ENCODE measurements around the gene ICAM2.

Gene ICAM2

DNA sequence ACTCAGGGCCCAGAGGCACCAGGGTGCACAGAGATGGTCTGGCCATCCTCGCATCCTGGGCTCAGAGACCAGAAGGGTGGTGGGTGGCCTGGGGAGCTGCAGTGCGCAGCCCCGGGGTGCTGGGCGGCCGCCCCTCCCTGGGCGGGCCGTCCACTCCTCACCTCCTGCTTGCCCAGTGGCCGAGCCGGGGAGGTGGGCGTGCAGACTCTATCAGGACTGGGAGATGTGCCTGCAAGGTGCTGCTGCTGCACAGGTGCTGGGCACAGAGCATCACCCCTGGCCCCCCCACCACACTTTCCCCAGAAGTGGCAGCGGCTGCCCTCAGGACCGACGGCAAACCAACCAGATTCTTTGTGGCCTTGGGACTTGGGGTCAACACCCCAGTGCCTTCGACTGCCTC, 47.6 kb downstream of the ICAM2 start, which contains the start of gene SCN4A:
SCN4A (minus strand) TSS at position 123 of the 400 bp plus-strand sequence; CDS start at position 46, 77 bp downstream.
- no peak within 1 kb of the TSS for H3K4me3 ChIP-seq (IDR thresholded peaks at IDR 0.05; ENCODE audit: insufficient read depth, low read depth, low read length)
- H3K79me2 ChIP-seq (ENCODE audit: insufficient read depth, low read depth): no peaks in the 10 kb centered on the region
- no peaks in the 10 kb centered on the region for H3K4me1 ChIP-seq (ENCODE audit: low read depth, poor library complexity, severe bottlenecking)
- H4K20me1 ChIP-seq (ENCODE audit: insufficient read depth): no peaks in the 10 kb centered on the region
- H3K4me2 ChIP-seq: no peak within 1 kb of the TSS
- H3K27ac ChIP-seq: no peak within 1 kb of the TSS
- H3K9ac ChIP-seq: no peak within 1 kb of the TSS
- no peaks in the 10 kb centered on the region; the same call in 1 of the 2 replicates for H3K27me3 ChIP-seq (ENCODE audit: insufficient read depth, low read depth)
- TF ChIP-seq, protein P1, sequence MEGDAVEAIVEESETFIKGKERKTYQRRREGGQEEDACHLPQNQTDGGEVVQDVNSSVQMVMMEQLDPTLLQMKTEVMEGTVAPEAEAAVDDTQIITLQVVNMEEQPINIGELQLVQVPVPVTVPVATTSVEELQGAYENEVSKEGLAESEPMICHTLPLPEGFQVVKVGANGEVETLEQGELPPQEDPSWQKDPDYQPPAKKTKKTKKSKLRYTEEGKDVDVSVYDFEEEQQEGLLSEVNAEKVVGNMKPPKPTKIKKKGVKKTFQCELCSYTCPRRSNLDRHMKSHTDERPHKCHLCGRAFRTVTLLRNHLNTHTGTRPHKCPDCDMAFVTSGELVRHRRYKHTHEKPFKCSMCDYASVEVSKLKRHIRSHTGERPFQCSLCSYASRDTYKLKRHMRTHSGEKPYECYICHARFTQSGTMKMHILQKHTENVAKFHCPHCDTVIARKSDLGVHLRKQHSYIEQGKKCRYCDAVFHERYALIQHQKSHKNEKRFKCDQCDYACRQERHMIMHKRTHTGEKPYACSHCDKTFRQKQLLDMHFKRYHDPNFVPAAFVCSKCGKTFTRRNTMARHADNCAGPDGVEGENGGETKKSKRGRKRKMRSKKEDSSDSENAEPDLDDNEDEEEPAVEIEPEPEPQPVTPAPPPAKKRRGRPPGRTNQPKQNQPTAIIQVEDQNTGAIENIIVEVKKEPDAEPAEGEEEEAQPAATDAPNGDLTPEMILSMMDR (conservative IDR thresholded peaks at IDR 0.05; ENCODE audit: low read depth, low read length): no peak
- no peaks in the 10 kb centered on the region for H3K36me3 ChIP-seq (ENCODE audit: insufficient read depth)
- H2AFZ ChIP-seq (ENCODE audit: low read depth): no peak within 1 kb of the TSS

DNA sequence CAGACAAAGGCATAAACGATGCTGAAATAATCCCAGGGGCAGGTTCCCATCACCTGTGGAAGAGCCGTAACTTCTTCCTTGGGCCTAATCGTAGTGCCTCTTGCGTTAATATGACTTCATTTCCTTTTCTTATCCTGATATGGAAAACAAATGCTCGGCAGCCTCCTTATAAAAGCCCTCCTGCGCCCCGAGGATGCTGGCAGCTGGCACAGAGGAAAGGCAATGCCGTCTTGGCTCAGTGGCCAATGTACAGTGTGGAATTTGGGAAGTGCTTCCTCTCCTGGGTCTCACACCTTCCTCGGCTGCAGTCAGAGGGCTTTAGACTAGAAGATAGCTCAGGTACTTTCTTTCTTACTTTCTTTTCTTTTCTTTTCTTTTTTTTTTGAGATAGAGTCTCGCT, 51.2 kb downstream of the ICAM2 start:
- H3K27ac ChIP-seq: no peak overlapping the region
- H4K20me1 ChIP-seq (ENCODE audit: insufficient read depth): no peaks in the 10 kb centered on the region
- no peaks in the 10 kb centered on the region for H3K79me2 ChIP-seq (ENCODE audit: insufficient read depth, low read depth)
- no peaks in the 10 kb centered on the region for H3K36me3 ChIP-seq (ENCODE audit: insufficient read depth)
- peaks cover 7% of the 10 kb centered on the region; the same call in 1 of the 2 replicates for H3K27me3 ChIP-seq (ENCODE audit: insufficient read depth, low read depth)
- no peak overlapping the region for H3K4me2 ChIP-seq
- TF ChIP-seq, protein P1 (conservative IDR thresholded peaks at IDR 0.05; ENCODE audit: low read depth, low read length): no peak
- no peak overlapping the region for H3K4me3 ChIP-seq (IDR thresholded peaks at IDR 0.05; ENCODE audit: insufficient read depth, low read depth, low read length)
- H2AFZ ChIP-seq (ENCODE audit: low read depth): no peak overlapping the region
- H3K4me1 ChIP-seq (ENCODE audit: low read depth, poor library complexity, severe bottlenecking): no peaks in the 10 kb centered on the region
- H3K9ac ChIP-seq: no peak overlapping the region

DNA sequence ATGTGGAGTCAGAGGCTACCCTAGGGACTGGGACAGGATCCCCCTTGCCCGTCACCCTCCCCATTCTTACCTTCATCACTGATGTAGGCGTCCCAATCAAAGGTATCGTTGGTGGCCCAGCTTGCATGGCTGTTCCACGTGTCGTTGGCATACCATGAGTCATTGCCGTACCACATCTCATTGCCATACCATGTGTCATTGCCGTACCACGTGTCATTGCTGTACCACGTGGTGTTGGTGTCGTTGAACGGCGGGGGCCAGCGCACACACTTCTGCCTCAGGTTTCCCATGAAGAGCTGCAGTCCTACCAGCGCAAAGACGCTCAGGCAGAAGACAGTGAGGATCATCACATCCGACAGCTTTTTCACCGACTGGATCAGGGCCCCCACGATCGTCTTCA, 52.5 kb downstream of the ICAM2 start:
- H4K20me1 ChIP-seq (ENCODE audit: insufficient read depth): no peaks in the 10 kb centered on the region
- H3K4me2 ChIP-seq: no peak overlapping the region
- TF ChIP-seq, protein P1 (conservative IDR thresholded peaks at IDR 0.05; ENCODE audit: low read depth, low read length): no peak
- no peaks in the 10 kb centered on the region for H3K36me3 ChIP-seq (ENCODE audit: insufficient read depth)
- no peak overlapping the region for H2AFZ ChIP-seq (ENCODE audit: low read depth)
- H3K9ac ChIP-seq: no peak overlapping the region
- no peaks in the 10 kb centered on the region for H3K79me2 ChIP-seq (ENCODE audit: insufficient read depth, low read depth)
- no peaks in the 10 kb centered on the region for H3K4me1 ChIP-seq (ENCODE audit: low read depth, poor library complexity, severe bottlenecking)
- H3K27me3 ChIP-seq (ENCODE audit: insufficient read depth, low read depth): peaks cover 7% of the 10 kb centered on the region; the same call in 1 of the 2 replicates
- no peak overlapping the region for H3K4me3 ChIP-seq (IDR thresholded peaks at IDR 0.05; ENCODE audit: insufficient read depth, low read depth, low read length)
- H3K27ac ChIP-seq: no peak overlapping the region

DNA sequence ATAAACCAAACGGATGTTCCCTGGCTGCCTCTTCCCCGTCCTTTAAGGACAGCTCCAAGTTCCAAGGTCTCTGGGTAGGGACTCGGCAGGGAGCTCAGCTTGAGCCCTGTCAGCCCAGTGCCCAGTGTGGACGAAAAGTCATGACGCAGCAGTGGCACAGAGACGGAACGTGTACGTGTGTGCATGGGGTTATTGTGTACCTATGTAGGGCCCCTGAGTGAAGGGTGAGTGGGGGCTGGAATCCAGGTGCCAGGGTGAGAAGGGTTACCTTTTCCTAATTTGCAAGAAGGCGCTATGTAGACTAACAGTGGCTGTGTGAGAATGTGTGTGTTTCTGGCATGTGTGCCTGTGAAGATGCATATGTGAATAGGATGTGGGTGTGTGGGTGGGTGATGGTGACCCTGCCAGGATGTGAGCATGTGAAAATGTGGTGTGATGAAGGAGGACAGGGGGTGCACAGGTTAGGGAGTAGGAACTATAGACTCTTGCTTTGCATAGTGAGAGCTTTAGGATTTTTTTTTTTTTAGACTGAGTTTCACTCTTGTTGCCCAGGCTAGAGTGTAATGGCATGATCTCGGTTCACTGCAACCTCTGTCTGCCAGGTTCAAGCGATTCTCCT, 53.7 kb downstream of the ICAM2 start:
- Histone ChIP-seq H3K9ac (no peak overlapping the region), H3K4me1 (ENCODE audit: low read depth, poor library complexity, severe bottlenecking) (no peaks in the 10 kb centered on the region), H3K79me2 (ENCODE audit: insufficient read depth, low read depth) (no peaks in the 10 kb centered on the region), H3K36me3 (ENCODE audit: insufficient read depth) (no peaks in the 10 kb centered on the region), H3K27ac (no peak overlapping the region), H3K4me2 (no peak overlapping the region), H3K4me3 (IDR thresholded peaks at IDR 0.05; ENCODE audit: insufficient read depth, low read depth, low read length) (no peak overlapping the region), H4K20me1 (ENCODE audit: insufficient read depth) (no peaks in the 10 kb centered on the region), H2AFZ (ENCODE audit: low read depth) (no peak overlapping the region), H3K27me3 (ENCODE audit: insufficient read depth, low read depth) (peaks cover 12% of the 10 kb centered on the region; the same call in 1 of the 2 replicates)
- TF ChIP-seq, protein P1 (conservative IDR thresholded peaks at IDR 0.05; ENCODE audit: low read depth, low read length): no peak
